ENCODE measurements around the gene VPS37B. TPM values are rescaled to one million over a fixed set of nuclear protein-coding genes. Genes with fewer than 3 reads are reported as not detected.
"Not testable (repeated sequence)": the region's sequence is repeated elsewhere in the genome, so short reads cannot be mapped to it uniquely, and the experiment has no call there.

The VPS37B gene
- total RNA-seq, 6 experiments from 2014 or later, result 26.4 to 33.1 (median 28.1) TPM

DNA sequence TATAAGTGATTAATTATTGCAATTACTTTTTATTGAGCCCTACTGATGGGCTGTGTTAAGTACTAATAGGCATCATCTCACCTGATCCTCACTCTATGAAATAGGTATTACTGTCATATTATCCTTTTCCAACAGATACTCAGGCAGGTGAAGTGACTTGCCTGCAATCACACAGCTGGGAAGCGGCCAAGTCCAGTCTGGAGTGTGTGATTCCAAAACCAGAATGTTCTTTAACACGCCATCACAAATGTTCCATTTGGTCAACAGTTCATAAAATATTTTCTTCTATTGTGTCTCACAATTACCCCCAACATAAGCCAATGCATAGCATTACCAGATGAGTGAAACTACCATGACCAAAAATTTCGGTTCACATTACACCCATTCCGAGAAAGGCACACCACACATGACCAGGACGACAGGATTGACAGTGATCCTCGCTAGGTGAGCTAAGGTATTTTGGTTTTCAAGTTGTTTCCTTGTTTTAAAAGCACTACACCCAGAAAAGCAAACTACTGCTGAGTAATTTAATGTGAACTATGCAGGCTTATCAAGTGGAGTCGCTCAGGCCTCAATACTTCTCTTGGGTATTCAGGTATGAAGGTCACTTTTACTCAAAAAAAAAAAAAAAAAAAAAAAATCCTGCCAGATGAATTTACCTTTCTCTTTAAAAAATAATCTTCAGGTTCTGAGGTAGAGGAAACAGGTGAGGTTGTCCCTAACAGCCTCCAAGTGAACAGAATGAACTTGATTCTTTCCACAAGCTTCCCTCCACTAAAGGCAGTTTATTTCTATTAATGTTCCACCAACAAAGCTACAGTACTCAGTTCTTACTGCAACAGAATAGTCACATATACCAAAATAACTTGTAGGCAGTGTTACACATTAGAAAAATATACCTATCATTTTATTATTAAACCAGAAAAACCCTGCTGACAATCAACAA, 2.4 kb downstream of the VPS37B start:
- H3K27ac Mint-ChIP-seq, result peak overlapping the region; percentile 92
- peaks cover 6% of the 10 kb centered on the region for H3K9me3 Mint-ChIP-seq
- H3K4me1 Mint-ChIP-seq (ENCODE audit: low read depth), result peaks cover 80% of the 10 kb centered on the region
- peak overlapping the region; percentile 96 for H3K4me3 Mint-ChIP-seq
- H3K36me3 Mint-ChIP-seq (ENCODE audit: low read depth), result peaks cover 6% of the 10 kb centered on the region
- H3K27me3 Mint-ChIP-seq (ENCODE audit: insufficient read depth), result peaks cover 4% of the 10 kb centered on the region
- TF ChIP-seq, protein P1, sequence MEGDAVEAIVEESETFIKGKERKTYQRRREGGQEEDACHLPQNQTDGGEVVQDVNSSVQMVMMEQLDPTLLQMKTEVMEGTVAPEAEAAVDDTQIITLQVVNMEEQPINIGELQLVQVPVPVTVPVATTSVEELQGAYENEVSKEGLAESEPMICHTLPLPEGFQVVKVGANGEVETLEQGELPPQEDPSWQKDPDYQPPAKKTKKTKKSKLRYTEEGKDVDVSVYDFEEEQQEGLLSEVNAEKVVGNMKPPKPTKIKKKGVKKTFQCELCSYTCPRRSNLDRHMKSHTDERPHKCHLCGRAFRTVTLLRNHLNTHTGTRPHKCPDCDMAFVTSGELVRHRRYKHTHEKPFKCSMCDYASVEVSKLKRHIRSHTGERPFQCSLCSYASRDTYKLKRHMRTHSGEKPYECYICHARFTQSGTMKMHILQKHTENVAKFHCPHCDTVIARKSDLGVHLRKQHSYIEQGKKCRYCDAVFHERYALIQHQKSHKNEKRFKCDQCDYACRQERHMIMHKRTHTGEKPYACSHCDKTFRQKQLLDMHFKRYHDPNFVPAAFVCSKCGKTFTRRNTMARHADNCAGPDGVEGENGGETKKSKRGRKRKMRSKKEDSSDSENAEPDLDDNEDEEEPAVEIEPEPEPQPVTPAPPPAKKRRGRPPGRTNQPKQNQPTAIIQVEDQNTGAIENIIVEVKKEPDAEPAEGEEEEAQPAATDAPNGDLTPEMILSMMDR (IDR thresholded peaks at IDR 0.05), result no peak
- DNase-seq, result no peak

DNA sequence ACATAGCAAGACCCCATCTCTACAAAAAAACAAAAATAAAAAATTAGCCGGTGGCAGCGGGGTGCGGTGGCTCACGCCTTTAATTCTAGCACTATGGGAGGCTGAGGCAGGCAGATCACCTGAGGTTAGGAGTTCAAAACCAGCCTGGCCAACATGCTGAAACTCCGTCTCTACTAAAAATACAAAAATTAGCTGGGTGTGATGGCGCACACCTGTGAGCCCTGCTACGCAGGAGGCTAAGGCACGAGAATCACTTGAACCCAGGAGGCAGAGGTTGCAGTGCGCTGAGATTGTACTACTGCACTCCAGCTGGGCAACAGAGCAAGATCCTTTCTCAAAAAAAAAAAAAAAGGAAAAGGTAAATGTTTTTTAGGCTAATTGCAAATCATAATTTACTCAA, 3.2 kb downstream of the VPS37B start:
- not testable (repeated sequence) for DNase-seq; H3K36me3 Mint-ChIP-seq (ENCODE audit: low read depth); H3K9me3 Mint-ChIP-seq; H3K27me3 Mint-ChIP-seq (ENCODE audit: insufficient read depth)
- Mint-ChIP-seq H3K4me1 (ENCODE audit: low read depth) (peaks cover 80% of the 10 kb centered on the region), H3K4me3 (peak overlapping the region; percentile 82), H3K27ac (peak overlapping the region; percentile 88; the same call in 1 of the 2 replicates)

DNA sequence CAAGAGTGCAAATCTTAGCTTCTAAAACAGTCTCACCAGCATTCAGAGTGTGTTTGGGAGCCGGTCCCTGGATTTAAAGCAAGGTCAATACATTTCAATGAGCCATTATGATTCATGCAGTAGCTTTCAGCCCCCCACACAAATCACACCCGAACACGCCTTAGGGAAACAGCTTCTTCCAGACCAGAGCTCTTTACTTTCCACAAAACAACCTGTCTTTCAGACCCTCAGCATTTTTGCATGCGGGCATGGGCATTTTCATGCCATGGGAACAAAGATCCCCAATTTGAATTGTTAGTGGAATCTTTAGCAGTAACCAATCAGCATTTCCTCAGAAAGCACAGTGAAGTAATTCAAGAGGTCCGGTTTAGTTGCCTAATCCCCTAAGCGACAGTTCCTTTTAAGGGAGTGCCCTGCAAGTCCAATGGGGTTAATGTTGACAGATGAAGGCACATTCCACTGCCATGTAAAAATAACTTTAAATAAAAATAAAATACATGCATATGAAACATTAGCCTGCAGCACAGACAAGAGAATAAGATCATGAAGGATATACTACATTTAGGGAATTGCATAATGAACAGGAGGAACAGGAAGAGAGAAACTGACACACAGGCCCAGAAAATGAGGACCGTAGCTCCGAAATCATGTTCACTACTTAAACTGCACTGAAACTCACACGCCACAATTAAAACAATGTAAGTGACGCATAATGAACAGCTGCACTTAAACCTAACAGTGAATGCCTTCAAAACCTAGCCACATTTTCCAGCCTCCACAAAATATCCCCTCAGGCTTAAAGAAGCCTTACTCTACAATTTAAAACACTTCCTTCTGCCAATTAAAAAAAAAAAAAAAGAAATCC, 4.0 kb downstream of the VPS37B start:
- Mint-ChIP-seq H3K36me3 (ENCODE audit: low read depth) (peaks cover 6% of the 10 kb centered on the region), H3K4me3 (peak overlapping the region; percentile 82), H3K27me3 (ENCODE audit: insufficient read depth) (peaks cover 4% of the 10 kb centered on the region), H3K27ac (peak overlapping the region; percentile 88), H3K4me1 (ENCODE audit: low read depth) (peaks cover 82% of the 10 kb centered on the region), H3K9me3 (peaks cover 6% of the 10 kb centered on the region)
- DNase-seq, result peak; percentile 79
- TF ChIP-seq, protein P1 (IDR thresholded peaks at IDR 0.05), result no peak

DNA sequence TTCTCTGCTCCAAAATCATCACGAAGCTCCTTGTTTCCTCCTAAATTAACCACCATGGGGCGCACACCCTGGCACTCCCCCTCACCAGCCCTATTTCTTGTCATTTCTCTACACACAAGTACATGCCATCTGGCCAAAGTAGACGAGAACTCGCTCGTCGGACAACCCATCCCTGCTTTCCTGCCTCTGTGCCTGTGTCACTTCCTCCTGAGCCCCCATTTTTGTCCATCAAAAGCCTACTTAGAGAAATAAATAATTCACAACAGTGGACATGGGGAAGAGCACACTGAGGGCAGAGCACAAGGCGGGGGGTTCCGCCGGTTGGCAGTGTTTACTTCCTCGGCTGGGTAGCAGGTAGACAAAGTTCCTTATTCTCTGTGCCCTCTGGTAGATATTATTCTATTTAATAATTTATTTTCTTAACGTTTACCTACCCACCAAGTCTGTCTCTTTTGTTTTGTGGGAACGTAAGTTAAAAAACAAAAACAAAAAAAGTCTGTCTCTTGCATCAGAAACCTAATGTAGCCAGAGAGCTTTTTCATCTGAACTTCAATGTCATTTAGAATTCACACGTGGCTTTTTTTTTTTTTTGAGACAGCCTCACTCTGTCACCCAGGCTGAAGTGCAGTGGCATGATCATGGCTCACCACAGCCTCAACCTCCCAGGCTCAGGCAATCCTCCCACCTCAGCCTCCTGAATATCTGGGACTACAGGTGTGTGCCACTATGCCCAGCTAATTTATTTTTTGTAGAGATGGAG, 6.0 kb downstream of the VPS37B start:
- Mint-ChIP-seq H3K4me1 (ENCODE audit: low read depth) (peaks cover 86% of the 10 kb centered on the region), H3K36me3 (ENCODE audit: low read depth) (no peaks in the 10 kb centered on the region), H3K4me3 (no peak overlapping the region), H3K9me3 (no peaks in the 10 kb centered on the region), H3K27ac (no peak overlapping the region), H3K27me3 (ENCODE audit: insufficient read depth) (peaks cover 2% of the 10 kb centered on the region; the same call in 1 of the 2 replicates)
- DNase-seq, result no peak
- TF ChIP-seq, protein P1 (IDR thresholded peaks at IDR 0.05), result 0 out of 2 replicates have a peak, but pooled peaks have one; percentile 7

DNA sequence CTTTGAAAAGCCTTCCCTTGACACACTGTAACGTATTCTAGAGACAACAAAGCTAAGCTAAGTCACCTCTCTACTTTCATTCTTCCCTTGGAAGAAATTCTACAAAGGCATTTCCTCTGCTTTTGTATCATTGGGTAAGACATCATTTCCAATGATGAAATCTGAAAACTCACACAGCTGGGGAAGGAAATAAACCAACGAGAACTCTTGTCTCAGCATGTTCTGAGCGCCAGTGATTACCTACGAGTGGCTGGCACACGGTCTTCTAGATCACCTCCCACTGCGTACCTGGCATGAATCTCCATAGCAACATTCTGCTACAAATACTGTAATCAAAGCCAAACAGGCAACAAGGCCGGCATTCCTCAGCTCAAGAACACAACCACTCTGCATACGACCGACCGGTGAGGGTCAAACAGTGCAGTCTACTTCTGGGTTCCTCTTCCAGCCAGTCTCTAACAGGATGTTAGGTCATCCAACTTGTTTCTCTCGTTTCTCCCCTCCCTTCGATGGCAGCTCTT, 7.6 kb downstream of the VPS37B start:
- TF ChIP-seq, protein P1 (IDR thresholded peaks at IDR 0.05), result no peak
- Mint-ChIP-seq H3K9me3 (no peaks in the 10 kb centered on the region), H3K4me3 (peak overlapping the region; percentile 4; the same call in 1 of the 2 replicates), H3K27ac (peak overlapping the region; percentile 81), H3K4me1 (ENCODE audit: low read depth) (peaks cover 85% of the 10 kb centered on the region), H3K36me3 (ENCODE audit: low read depth) (no peaks in the 10 kb centered on the region), H3K27me3 (ENCODE audit: insufficient read depth) (no peaks in the 10 kb centered on the region)
- no peak for DNase-seq
